ENCODE data around the gene PTPRG.

Gene PTPRG

DNA sequence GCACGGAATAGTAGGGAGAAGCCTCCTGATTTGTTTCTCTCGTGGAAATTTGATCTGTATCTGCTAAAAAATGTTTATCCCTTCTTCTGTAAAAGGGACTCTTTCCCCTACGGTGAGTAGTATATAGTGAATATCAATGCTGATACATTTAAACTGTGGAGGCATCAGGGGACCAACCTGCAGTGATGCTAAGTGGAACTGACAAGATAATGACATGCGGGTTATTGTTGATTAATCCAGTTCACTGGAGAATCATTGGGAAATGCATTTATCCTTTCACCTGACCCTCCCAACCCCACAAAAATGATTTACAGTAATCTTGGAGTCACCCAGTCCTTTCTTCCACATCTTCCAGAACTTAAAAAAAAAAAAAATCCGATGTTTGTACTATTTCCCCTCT is 264.8 kb downstream of the PTPRG start:
- no peak for DNase-seq (ENCODE audit: low read depth in 2 of 2)

GRCh38 chr3:61828184-61828874 is 267.0 kb downstream of the PTPRG start:
- DNase-seq (ENCODE audit: low read depth in 2 of 2) = no peak

DNA sequence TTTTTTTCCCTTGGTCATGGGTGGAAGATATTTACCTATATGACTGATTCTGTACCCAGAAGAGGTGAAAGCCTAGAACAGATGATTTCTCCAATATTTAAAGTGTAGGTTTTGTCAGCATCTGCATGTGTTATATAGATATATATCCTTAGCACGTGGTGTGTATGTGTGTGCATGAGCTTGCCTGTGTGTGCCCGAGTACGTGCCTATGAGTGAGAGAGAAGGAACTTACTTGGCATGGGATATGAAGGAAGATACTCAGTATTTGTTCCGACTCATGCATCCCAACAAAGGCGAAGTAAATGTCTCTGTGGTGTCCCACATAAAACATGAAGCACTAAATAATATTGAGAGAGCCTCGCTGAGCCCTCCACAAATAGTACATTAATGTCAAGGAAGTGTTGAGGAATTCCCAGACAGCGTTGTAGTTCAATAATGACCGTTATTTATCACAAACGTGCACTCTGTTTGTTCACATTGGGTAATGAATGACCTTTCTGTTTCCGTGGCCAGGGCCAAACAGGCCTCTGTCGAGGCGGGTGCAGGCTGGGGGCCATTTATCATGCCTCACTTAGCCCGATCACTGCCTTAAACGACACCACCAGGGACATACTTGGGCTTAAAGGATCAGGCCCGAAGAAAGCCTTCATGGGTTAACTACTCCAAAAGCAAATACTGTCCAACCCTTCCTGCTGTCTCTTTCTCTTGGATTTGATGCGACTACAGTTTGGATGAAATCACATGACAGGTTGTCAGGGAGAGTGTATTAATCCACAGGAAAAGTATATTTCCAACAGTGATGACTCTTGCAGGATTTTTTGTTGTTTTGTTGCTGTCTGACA is 267.7 kb downstream of the PTPRG start:
- DNase-seq (ENCODE audit: low read depth in 2 of 2) = no peak

- DNase-seq (ENCODE audit: low read depth in 2 of 2) = no peak
These were observed 268.5 kb downstream of the PTPRG start for GRCh38 chr3:61829722-61830350.

DNA sequence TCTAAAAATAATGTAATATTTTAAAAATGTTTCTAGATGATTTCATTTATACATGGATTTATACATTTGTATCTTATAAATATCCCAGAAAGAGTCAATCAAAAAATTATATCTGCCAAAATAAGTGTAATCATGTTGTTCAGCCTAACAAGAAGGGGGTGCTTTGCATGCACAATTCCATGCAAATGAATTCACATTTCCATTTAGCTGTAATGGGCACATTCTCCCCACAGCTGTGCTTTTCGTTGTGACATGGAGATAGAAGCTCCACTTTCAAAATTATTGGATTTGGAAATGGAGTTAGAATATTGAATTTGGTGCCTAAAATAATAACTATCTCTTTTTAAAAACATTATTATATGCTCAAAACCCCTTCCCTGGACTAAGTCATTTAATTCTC is 270.6 kb downstream of the PTPRG start:
- no peak for DNase-seq (ENCODE audit: low read depth in 2 of 2)

DNA sequence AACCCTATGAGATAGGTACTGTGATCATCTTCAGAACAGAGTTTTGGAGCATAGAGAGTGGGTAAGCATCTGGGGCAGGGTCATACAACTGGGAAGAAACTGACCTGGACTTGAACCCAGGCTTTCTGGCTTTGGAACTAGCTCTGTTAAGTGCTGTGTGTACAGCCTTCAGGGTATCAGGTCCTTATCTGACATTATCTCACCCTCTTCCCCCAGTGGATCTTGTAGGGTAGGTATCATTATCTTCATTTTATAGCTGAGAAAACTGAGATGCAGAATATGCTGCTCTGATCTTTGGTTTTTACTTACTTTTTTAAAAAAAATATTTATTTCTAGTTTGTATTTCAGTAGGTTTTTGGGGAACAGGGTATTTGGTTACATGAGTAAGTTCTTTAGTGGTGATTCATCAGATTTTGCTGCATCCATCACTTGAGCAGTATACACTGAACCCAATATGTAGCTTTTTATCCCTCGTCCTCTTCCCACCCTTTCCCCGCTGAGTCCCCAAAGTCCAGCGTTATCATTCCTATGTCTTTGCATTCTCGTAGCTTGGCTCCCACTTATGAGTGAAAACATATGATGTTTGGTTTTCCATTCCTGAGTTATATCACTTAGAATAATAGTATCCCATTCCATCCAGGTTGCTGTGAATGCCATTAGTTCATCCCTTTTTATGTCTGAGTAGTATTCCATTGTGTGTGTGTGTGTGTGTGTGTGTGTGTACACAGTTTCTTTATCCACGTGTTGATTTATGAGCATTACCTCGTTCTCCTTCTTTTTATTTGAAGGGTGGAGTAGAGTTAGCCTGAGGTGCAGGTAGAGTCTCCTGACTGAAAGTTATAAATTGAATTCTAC is 271.2 kb downstream of the PTPRG start:
- no peak for DNase-seq (ENCODE audit: low read depth in 2 of 2)

GRCh38 chr3:61839256-61839655 is 277.9 kb downstream of the PTPRG start:
- DNase-seq (ENCODE audit: low read depth in 2 of 2) = no peak

DNA sequence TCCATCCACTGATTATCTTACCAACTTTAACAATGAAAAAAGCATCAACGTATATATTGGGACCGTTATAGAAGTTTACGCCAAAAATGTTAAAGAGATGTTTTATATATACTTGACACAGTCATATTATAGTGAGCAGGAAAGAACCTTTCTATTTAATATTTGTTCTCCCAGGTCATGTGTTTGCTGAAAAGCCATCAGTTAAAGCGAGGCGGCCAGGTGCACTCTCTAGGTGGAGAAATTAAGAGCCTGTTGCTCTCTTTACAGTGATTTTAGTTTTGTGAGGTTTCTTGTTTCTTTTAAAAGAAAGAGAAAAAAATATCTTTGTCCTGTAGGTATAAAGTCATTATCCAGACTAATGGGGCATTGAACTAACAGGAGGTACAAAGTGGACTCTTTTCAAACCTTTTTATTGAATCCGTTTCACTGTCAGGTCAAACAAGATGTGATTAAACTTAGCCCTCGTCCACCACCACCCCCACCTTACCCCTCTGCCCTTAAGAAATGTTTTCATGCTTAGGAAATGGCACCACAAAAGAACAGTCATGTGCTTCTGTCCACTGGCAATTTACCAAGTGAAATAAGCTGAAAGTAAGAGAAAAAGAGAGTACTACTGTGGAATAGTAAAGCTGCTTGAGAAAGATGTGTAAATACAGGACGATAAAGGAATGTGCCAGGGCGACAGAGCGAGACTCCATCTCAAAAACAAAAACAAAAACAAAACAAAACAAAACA is 279.9 kb downstream of the PTPRG start:
- DNase-seq (ENCODE audit: low read depth in 2 of 2) = no peak

- no peak for DNase-seq (ENCODE audit: low read depth in 2 of 2)
These were observed 280.6 kb downstream of the PTPRG start for GRCh38 chr3:61841988-61842387.

- no peak for DNase-seq (ENCODE audit: low read depth in 2 of 2)
These were observed 283.0 kb downstream of the PTPRG start for GRCh38 chr3:61844346-61844745.

GRCh38 chr3:61846488-61846887 is 285.1 kb downstream of the PTPRG start:
- no peak for DNase-seq (ENCODE audit: low read depth in 2 of 2)

DNA sequence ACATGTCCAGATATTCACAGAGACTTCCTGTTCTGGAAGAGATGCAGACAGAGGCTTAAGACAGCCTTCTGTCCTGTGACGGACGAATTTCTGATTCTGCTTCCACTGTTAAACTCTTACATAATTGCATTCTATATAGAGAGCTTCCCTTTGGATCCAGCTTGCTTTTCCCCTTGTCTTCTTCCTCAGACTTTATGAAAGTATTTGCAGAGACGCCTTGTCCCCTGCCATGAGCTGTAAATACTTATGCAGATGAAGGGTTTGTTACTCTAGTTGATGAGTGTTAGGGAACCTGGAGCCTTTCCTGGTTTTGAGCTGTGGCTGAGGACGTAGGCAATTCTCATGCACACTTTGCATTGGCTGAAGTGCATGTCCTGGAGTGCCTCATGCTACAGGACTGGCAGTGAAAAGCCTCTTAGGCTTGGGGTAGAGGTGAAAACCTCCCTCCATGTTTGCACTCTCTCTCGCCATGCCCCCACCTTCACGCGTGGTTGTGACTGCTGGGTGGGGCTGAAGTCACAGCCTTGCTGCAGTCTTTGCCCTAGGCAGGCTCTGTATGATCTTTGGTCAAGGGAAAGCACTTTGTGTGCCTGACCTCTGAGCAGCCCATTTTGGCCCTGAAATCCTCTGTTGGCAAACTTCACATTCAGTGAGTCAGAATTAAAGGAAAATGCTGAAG is 286.6 kb downstream of the PTPRG start:
- no peak for DNase-seq (ENCODE audit: low read depth in 2 of 2)

DNA sequence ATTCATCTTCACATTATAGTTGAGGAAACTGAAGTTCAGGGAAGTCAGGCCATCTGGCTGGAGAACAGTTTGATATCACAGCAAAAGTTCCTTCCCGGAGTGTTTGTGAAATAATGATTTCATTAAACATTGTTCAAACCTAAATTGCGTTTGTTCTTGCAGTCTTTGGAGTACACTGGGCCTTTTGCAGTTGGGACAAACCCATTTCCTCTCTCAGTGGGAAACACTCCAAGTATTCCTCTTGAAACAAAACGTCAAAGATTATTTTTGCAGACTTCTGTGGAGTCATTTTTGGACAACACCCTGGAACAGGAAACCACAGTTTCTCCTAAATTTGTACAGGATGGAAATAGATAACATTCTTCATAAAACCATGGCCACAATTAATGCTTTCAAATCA is 287.5 kb downstream of the PTPRG start:
- DNase-seq (ENCODE audit: low read depth in 2 of 2) = peak; percentile 65 to 68

- no peak for DNase-seq (ENCODE audit: low read depth in 2 of 2)
These were observed 292.5 kb downstream of the PTPRG start for GRCh38 chr3:61853912-61854311.

DNA sequence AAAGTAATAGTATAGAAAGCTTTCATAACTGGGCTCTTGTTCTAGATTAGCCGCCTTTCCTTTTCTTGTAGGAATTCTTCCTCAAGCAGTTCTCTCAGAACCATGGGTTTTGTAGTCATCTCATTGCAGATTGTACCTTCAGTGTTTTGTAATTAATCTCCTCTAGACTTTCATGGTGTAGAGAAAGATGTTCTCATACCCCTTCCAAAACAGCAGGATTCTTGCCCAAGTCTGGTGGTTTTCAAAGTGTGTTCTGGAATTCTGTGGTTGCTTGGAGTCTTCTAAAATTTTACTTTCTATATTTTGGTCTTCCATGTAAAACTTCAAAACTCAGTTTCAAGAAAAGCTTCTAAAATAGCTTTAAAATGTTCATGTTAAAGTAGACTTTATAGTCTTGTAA is 293.8 kb downstream of the PTPRG start:
- DNase-seq (ENCODE audit: low read depth in 2 of 2) = no peak

DNA sequence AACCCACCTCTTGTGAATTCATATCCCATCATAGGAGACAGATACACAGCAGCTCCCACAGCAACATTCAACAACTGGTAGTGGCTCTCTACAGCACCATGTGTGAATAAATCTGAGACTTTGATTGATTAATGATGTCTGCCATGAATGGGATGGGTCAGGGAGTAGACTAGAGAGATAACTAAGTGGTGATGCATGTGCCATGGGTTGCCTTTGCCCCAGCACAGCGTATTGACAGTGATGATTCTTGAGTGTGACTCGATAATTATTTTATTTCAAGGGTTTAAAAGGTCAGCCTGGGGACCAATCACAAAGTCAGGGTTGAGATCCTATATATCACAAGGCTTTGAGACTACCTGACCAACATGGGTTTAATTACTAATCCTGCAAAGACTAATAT is 295.9 kb downstream of the PTPRG start:
- no peak for DNase-seq (ENCODE audit: low read depth in 2 of 2)

- DNase-seq (ENCODE audit: low read depth in 2 of 2) = peak in 1 of 2 experiments; percentile 37
These were observed 296.7 kb downstream of the PTPRG start for GRCh38 chr3:61858054-61858453.

GRCh38 chr3:61861410-61861809 is 300.0 kb downstream of the PTPRG start:
- DNase-seq (ENCODE audit: low read depth in 2 of 2) = no peak

- DNase-seq (ENCODE audit: low read depth in 2 of 2) = no peak
These were observed 301.4 kb downstream of the PTPRG start for GRCh38 chr3:61862614-61863289.

DNA sequence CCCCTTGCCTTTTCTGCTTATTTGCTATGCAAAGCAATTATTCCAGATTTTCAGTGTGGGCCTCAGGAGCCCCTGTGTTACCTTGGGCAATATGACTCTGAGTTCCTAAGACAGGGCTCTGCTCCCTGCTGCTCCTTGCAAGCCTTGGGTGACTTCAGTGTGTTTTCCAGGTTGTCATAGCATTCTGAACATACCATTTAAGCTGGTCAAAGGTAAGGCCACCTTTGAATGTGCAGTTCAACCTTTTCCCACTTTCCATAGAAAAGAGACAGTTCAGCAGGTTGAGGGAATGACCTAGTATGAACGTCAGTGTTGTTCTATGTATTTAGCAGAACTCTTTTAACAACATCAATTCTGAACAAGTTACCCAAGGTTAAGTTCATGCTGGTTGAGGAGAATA is 302.2 kb downstream of the PTPRG start:
- DNase-seq (ENCODE audit: low read depth in 2 of 2) = no peak
